Immature natural killer cell (primary cell): ENCODE results near the gene SUSD3. TPM values are rescaled to one million over a fixed set of nuclear protein-coding genes. Genes with fewer than 3 reads are reported as not detected.
"Not testable (repeated sequence)": the region's sequence is repeated elsewhere in the genome, so short reads cannot be mapped to it uniquely, and the experiment has no call there.

Experiments used
- DNase-seq, 3 donors: peaks; one replicate each; pipeline ENCODE4 v3.0.0; 2022; ENCODE audit warnings: mixed read lengths in 1 of 3
- H3K27ac Mint-ChIP-seq, 6 donors: one replicate each; pipeline ENCODE4 v1.8.0; 2020; ENCODE audit warnings: mixed read lengths in 6 of 6, mild to moderate bottlenecking in 5 of 6, inconsistent platforms in 4 of 6, moderate library complexity in 3 of 6
- H3K27me3 Mint-ChIP-seq, 3 donors: one replicate each; pipeline ENCODE4 v1.8.0; 2020 to 2021; ENCODE audit warnings: low read depth in 3 of 3, mild to moderate bottlenecking in 3 of 3, mixed read lengths in 3 of 3, moderate library complexity in 3 of 3, inconsistent platforms in 1 of 3
- H3K36me3 Mint-ChIP-seq, 3 donors: one replicate each; pipeline ENCODE4 v1.8.0; 2020; ENCODE audit warnings: mixed read lengths in 3 of 3, inconsistent platforms in 2 of 3, mild to moderate bottlenecking in 2 of 3
- H3K4me1 Mint-ChIP-seq, 2 donors: one replicate each; pipeline ENCODE4 v1.8.0; 2020; ENCODE audit warnings: inconsistent platforms in 2 of 2, mild to moderate bottlenecking in 2 of 2, mixed read lengths in 2 of 2, moderate library complexity in 1 of 2
- H3K4me3 Mint-ChIP-seq, 5 donors: one replicate each; pipeline ENCODE4 v1.8.0; 2020; ENCODE audit warnings: mild to moderate bottlenecking in 5 of 5, mixed read lengths in 5 of 5, inconsistent platforms in 3 of 5, moderate library complexity in 3 of 5
- H3K9me3 Mint-ChIP-seq, 6 donors: one replicate each; pipeline ENCODE4 v1.8.0; 2020; ENCODE audit warnings: mild to moderate bottlenecking in 6 of 6, mixed read lengths in 6 of 6, inconsistent platforms in 4 of 6, moderate library complexity in 3 of 6
- polyA plus RNA-seq, 3 donors: library from polyadenylated mRNA; unstranded; fragments of 300-500 nt; fragmentation: Illumina TruSeq; gene quantifications; one replicate each; pipeline ENCODE4 v1.2.3, GENCODE V29; 2021

The SUSD3 gene
- polyA plus RNA-seq, result 1 to 10 TPM in 2 of 3 donors, not detected in 1; 3.5 to 5.2 TPM

DNA sequence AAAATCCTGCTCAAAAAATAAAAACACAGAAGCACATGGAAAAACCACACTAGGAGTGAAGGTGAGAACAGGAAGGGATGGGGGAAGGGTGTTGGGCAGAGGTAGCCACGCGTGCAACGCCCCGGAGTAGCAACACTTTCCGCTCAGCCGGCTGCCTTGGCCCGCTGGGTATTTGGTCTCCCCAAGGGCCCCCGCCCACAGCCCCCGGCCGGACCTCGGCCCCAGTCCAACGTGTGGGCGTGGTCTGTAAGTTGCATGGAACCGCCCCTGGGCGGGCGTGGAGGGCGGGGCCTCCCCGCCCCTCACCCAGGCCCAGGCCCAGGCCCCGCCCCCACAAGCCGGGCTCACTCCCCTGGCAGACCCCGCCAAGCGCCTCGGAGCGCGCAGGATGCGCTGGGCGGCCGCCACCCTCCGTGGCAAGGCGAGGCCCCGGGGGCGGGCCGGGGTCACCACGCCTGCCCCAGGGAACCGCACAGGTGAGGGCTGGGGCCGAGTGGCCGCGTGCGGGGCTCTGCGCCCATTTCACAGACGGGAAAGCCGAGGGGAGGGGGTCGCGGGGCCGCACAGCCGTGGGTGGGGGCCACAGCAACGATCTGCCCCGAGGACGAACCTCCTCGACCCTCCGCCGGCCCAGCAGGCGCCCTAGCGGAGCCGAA lies at the start of gene SUSD3:
Gene SUSD3, plus strand, starts transcription at position 347 of the 656 bp plus-strand sequence. Its CDS starts 42 bp downstream, at position 389.
- peaks cover 55 to 66% of the 10 kb centered on the region in 2 donors for H3K4me1 Mint-ChIP-seq

GRCh38 chr9:93009337-93010015 lies 49.0 kb upstream of the SUSD3 start:
- Mint-ChIP-seq H3K9me3 (no peaks in the 10 kb centered on the region), H3K4me1 (peaks cover under 1 to 8% of the 10 kb centered on the region in 2 donors), H3K27ac (peak overlapping the region in 1 of 6 donors; percentile 24), H3K4me3 (no peak overlapping the region), H3K36me3 (peaks cover 7 to 35% (median 10%) of the 10 kb centered on the region in 3 donors), H3K27me3 (peaks cover 2 to 10% (median 2%) of the 10 kb centered on the region in 3 donors)
- no peak for DNase-seq

More for the DNA sequence above, at the start of gene SUSD3:
- Mint-ChIP-seq H3K27ac (peak within 1 kb of the TSS; percentile 39 to 91 (median 78)), H3K36me3 (no peaks in the 10 kb centered on the region), H3K9me3 (no peaks in the 10 kb centered on the region), H3K4me3 (peak within 1 kb of the TSS; percentile 82 to 91 (median 86)), H3K27me3 (peaks cover 18 to 22% (median 19%) of the 10 kb centered on the region in 3 donors)
- DNase-seq, result peak; percentile 47 to 61 (median 55)

- DNase-seq, result no peak
- Mint-ChIP-seq H3K27me3 (peaks cover 2 to 10% (median 2%) of the 10 kb centered on the region in 3 donors), H3K36me3 (peaks cover 7 to 34% (median 10%) of the 10 kb centered on the region in 3 donors), H3K27ac (no peak overlapping the region), H3K4me1 (peaks cover 0 to 7% of the 10 kb centered on the region in 2 donors), H3K9me3 (no peaks in the 10 kb centered on the region), H3K4me3 (no peak overlapping the region)
Observed at GRCh38 chr9:93010056-93010455, 48.4 kb upstream of the SUSD3 start.

DNA sequence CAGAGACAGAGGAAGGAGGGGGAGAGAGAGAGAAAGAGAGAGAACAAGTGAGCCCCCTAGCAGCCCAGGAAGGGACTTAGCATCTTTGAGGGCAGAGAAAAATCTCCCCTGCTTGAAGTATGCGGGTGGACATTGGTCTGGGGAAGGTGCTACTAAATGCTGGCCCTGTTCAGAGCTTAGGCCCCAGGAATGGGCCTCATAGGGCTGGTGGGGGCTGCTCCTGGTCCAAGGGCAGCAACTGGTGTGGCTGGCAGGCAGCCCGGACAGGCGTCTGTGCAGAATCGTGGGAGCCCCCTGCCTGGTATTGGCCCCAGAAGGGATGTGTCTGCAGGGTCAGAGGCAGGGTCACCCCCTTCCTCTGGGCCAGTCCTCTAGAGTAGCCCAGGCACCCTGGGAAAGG lies 47.8 kb upstream of the SUSD3 start:
- Mint-ChIP-seq H3K27ac (peak overlapping the region in 2 of 6 donors; percentile 80), H3K9me3 (no peaks in the 10 kb centered on the region), H3K4me1 (peaks cover 0 to 7% of the 10 kb centered on the region in 2 donors), H3K4me3 (no peak overlapping the region), H3K36me3 (peaks cover 7 to 36% (median 10%) of the 10 kb centered on the region in 3 donors), H3K27me3 (peaks cover 2 to 10% (median 2%) of the 10 kb centered on the region in 3 donors)
- no peak for DNase-seq

DNA sequence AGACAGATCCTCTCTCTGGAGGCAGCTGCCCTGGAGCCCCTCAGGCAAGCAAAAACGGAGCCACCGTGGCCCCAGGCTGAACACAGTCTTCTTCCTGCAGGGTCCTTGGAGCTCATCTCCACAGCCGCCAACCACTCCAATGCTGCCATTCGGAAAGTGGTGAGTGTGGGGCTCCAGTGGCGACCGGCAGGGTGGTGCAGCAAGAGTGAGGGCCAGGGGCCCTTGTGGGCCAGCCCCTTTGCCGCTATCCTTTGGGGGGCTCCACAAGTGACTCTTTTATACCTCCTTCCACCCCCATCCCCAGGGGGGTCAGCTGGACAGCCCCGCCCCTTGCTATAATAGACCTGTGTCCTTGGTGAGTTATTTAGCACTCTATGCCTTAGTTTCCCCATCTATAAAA lies 47.4 kb upstream of the SUSD3 start:
- H3K9me3 Mint-ChIP-seq, result no peaks in the 10 kb centered on the region
- H3K4me3 Mint-ChIP-seq, result no peak overlapping the region
- peaks cover 7 to 35% (median 10%) of the 10 kb centered on the region in 3 donors for H3K36me3 Mint-ChIP-seq
- peak overlapping the region in 1 of 6 donors; percentile 31 for H3K27ac Mint-ChIP-seq
- peaks cover 2 to 10% (median 2%) of the 10 kb centered on the region in 3 donors for H3K27me3 Mint-ChIP-seq
- peaks cover 0 to 7% of the 10 kb centered on the region in 2 donors for H3K4me1 Mint-ChIP-seq
- no peak for DNase-seq

- H3K27me3 Mint-ChIP-seq, result peaks cover 2 to 9% (median 5%) of the 10 kb centered on the region in 3 donors
- peaks cover 0 to 7% of the 10 kb centered on the region in 2 donors for H3K4me1 Mint-ChIP-seq
- peak overlapping the region in 1 of 5 donors; percentile 36 for H3K4me3 Mint-ChIP-seq
- no peaks in the 10 kb centered on the region for H3K9me3 Mint-ChIP-seq
- H3K36me3 Mint-ChIP-seq, result peaks cover 3 to 37% (median 11%) of the 10 kb centered on the region in 3 donors
- H3K27ac Mint-ChIP-seq, result peak overlapping the region in 3 of 6 donors; percentile 34 to 51 (median 51)
- no peak for DNase-seq
Observed at GRCh38 chr9:93012963-93013855, 45.3 kb upstream of the SUSD3 start.

DNA sequence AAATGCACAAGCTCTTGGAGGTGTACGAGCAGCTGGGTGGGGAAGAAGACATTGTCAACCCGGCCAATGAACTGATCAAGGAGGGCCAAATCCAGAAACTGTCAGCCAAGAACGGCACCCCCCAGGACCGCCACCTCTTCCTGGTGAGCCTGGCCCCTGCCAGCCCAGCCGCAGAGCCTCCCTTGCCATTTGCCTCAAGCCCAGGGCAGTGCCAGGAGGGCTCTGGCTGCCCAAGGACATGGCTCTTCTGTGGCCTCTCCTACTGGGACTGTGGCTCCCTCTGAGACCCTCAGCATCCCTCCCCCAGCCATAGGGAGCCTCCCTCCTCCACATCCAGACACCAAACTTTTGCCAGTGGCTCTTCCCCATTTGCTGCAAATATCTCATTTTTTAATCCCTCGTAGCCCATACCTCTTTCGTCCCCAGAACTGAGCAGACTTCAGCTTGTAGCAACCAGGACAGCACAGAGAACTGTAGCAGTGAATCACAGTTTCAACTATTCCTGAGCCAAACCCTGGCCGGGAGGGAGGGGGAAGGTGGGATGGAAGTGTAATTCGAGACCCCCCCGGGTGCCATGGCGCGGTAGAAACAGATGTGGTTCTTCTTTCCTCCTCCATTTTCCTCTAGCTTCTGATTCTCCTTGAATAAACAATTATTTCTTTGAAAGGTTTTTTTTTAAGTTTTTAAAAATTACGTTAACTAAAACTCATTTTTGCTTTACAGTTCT lies 44.5 kb upstream of the SUSD3 start:
- Mint-ChIP-seq H3K9me3 (no peaks in the 10 kb centered on the region), H3K27me3 (peaks cover 2 to 9% (median 5%) of the 10 kb centered on the region in 3 donors), H3K36me3 (peaks cover 3 to 39% (median 13%) of the 10 kb centered on the region in 3 donors), H3K27ac (peak overlapping the region in 1 of 6 donors; percentile 60), H3K4me1 (peaks cover 3 to 7% of the 10 kb centered on the region in 2 donors), H3K4me3 (peak overlapping the region in 1 of 5 donors; percentile 36)
- no peak for DNase-seq

GRCh38 chr9:93015190-93015589 lies 43.3 kb upstream of the SUSD3 start:
- H3K27ac Mint-ChIP-seq, DNase-seq, H3K9me3 Mint-ChIP-seq, H3K4me3 Mint-ChIP-seq, H3K27me3 Mint-ChIP-seq: not testable (repeated sequence)
- peaks cover 3 to 39% (median 19%) of the 10 kb centered on the region in 3 donors for H3K36me3 Mint-ChIP-seq
- H3K4me1 Mint-ChIP-seq, result peaks cover 11 to 12% of the 10 kb centered on the region in 2 donors

GRCh38 chr9:93017621-93018020 lies 40.9 kb upstream of the SUSD3 start:
- peaks cover 0 to 8% (median 8%) of the 10 kb centered on the region in 3 donors for H3K27me3 Mint-ChIP-seq
- H3K4me3 Mint-ChIP-seq, result no peak overlapping the region
- no peak for DNase-seq
- H3K4me1 Mint-ChIP-seq, result peaks cover 11 to 14% of the 10 kb centered on the region in 2 donors
- H3K27ac Mint-ChIP-seq, result peak overlapping the region in 3 of 6 donors; percentile 7 to 12 (median 8)
- H3K36me3 Mint-ChIP-seq, result peaks cover 7 to 44% (median 19%) of the 10 kb centered on the region in 3 donors
- no peaks in the 10 kb centered on the region for H3K9me3 Mint-ChIP-seq

- H3K27me3 Mint-ChIP-seq, result peaks cover 0 to 11% (median 4%) of the 10 kb centered on the region in 3 donors
- DNase-seq, result no peak
- H3K9me3 Mint-ChIP-seq, result no peaks in the 10 kb centered on the region
- H3K4me1 Mint-ChIP-seq, result peaks cover 25 to 27% of the 10 kb centered on the region in 2 donors
- no peak overlapping the region for H3K4me3 Mint-ChIP-seq
- H3K27ac Mint-ChIP-seq, result no peak overlapping the region
- H3K36me3 Mint-ChIP-seq, result peaks cover 3 to 38% (median 15%) of the 10 kb centered on the region in 3 donors
Observed at GRCh38 chr9:93020151-93020550, 38.4 kb upstream of the SUSD3 start.

GRCh38 chr9:93020771-93021670 lies 37.5 kb upstream of the SUSD3 start:
- Mint-ChIP-seq H3K27me3 (peaks cover 0 to 11% (median 4%) of the 10 kb centered on the region in 3 donors), H3K9me3 (no peaks in the 10 kb centered on the region), H3K4me3 (no peak overlapping the region), H3K4me1 (peaks cover 31 to 32% of the 10 kb centered on the region in 2 donors), H3K27ac (peak overlapping the region in 1 of 6 donors; percentile 20), H3K36me3 (peaks cover 3 to 38% (median 15%) of the 10 kb centered on the region in 3 donors)
- DNase-seq, result peak in 1 of 3 donors; percentile 38

DNA sequence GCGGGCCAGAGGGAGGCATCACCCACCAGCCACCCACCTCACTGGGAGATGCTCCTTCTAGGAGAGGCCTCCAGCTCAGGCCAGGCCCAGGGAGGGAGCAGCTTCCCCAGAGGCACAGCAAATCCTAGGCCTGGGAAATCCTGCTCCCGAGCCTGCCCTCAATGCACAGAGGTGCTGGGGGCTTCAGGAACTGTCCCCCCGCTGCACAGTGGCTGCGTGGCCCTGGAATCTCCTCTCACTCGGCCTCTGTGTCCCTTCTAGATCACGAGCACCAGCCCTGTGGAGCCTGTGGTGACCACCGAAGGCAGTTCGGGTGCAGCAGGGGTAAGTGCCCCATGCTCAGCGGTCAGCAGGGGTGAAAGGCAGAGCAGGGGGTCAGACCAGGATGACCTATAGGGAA lies 36.4 kb upstream of the SUSD3 start:
- no peak for DNase-seq
- H3K4me1 Mint-ChIP-seq, result peaks cover 33 to 38% of the 10 kb centered on the region in 2 donors
- H3K4me3 Mint-ChIP-seq, result no peak overlapping the region
- peaks cover 3 to 38% (median 15%) of the 10 kb centered on the region in 3 donors for H3K36me3 Mint-ChIP-seq
- H3K27me3 Mint-ChIP-seq, result peaks cover 0 to 11% (median 1%) of the 10 kb centered on the region in 3 donors
- no peaks in the 10 kb centered on the region for H3K9me3 Mint-ChIP-seq
- peak overlapping the region in 2 of 6 donors; percentile 45 to 67 for H3K27ac Mint-ChIP-seq
